Spinal cord (tissue), 10 donors: Measurements from ENCODE around the gene KCNQ5. TPM values are rescaled to one million over a fixed set of nuclear protein-coding genes. Genes with fewer than 3 reads are reported as not detected.
A peak's percentile ranks its signal among the peaks of the same experiment; 100 is the strongest.

Experiments used
- DNase-seq, 6 donors: peaks; one replicate each; pipeline versions ENCODE4 v3.0.0 to v3.0.0-alpha.2; 2013 to 2015; ENCODE audit warnings: low spot score in 6 of 6, low read depth in 4 of 6
- H3K27ac ChIP-seq: one replicate; pipeline ENCODE4 v1.5.1; 2013; ENCODE audit warnings: low read depth, low read length, control low read depth
- H3K27me3 ChIP-seq: one replicate; pipeline ENCODE4 v1.6.1; 2013; ENCODE audit warnings: low read length; ENCODE audit not compliant: control insufficient read depth, insufficient read depth
- H3K36me3 ChIP-seq: one replicate; pipeline ENCODE4 v1.6.1; 2013; ENCODE audit warnings: low read length; ENCODE audit not compliant: control insufficient read depth, insufficient read depth
- H3K4me1 ChIP-seq: one replicate; pipeline ENCODE4 v1.6.1; 2013; ENCODE audit warnings: low read length; ENCODE audit not compliant: control insufficient read depth, insufficient read depth
- H3K4me3 ChIP-seq: one replicate; pipeline ENCODE4 v1.5.1; 2013; ENCODE audit warnings: low read depth, low read length, control low read depth
- H3K9me3 ChIP-seq: one replicate; pipeline ENCODE4 v1.6.1; 2013; ENCODE audit warnings: low read length; ENCODE audit not compliant: control insufficient read depth, insufficient read depth
- WGBS: methylation state at CpG from one replicate; pipeline ENCODE4 v1.1.5; 2013; ENCODE audit warnings: missing lambda C conversion rate; ENCODE audit not compliant: insufficient coverage; 5-methylcytosine and 5-hydroxymethylcytosine counted together
- polyA plus RNA-seq, 2 donors: library from polyadenylated mRNA; unstranded; fragments of 120-200 nt; gene quantifications; one replicate each; pipeline ENCODE4 v1.2.1, GENCODE V29; 2013; ENCODE audit not compliant: insufficient read length in 2 of 2
- total RNA-seq, 2 donors: library from RNA; depleted of rRNA in 1 of 2; stranded (reverse); fragments of 120-200 nt in 1 of 2; fragments of >200 nt in 1 of 2; gene quantifications; one replicate each; pipeline versions ENCODE4 v1.2.3 to v1.2.4, GENCODE V29; 2013 to 2014
- donor health status: healthy.

KCNQ5 gene
- total and polyA plus RNA-seq, 4 donors = 2.4 to 9.2 (median 6.5) TPM

- no peaks in the 10 kb centered on the region for H3K36me3 ChIP-seq
- peaks cover 2% of the 10 kb centered on the region for H3K4me1 ChIP-seq
- no peak overlapping the region for H3K27ac ChIP-seq
- no peak overlapping the region for H3K4me3 ChIP-seq
- H3K9me3 ChIP-seq = no peaks in the 10 kb centered on the region
- H3K27me3 ChIP-seq = no peaks in the 10 kb centered on the region
- no peak for DNase-seq
These were observed 408.4 kb downstream of the KCNQ5 start for GRCh38 chr6:73030257-73030656.

- no peaks in the 10 kb centered on the region for H3K36me3 ChIP-seq
- no peak overlapping the region for H3K27ac ChIP-seq
- no peaks in the 10 kb centered on the region for H3K9me3 ChIP-seq
- H3K27me3 ChIP-seq = no peaks in the 10 kb centered on the region
- H3K4me1 ChIP-seq = peaks cover 2% of the 10 kb centered on the region
- H3K4me3 ChIP-seq = no peak overlapping the region
- WGBS = 90% methylated on average over 3 of the region's 9 CpGs
- no peak for DNase-seq
These were observed 409.2 kb downstream of the KCNQ5 start for GRCh38 chr6:73030791-73031782.

GRCh38 chr6:73032586-73032985 lies 410.7 kb downstream of the KCNQ5 start:
- DNase-seq = no peak
- H3K9me3 ChIP-seq = no peaks in the 10 kb centered on the region
- 100% methylated on average over 1 of the region's 2 CpGs for WGBS

GRCh38 chr6:73036689-73037088 lies 414.8 kb downstream of the KCNQ5 start:
- H3K4me1 ChIP-seq = no peaks in the 10 kb centered on the region
- H3K9me3 ChIP-seq = peaks cover 2% of the 10 kb centered on the region
- no peaks in the 10 kb centered on the region for H3K36me3 ChIP-seq
- WGBS = no CpG with 5 or more reads among the region's 4 CpGs
- no peak overlapping the region for H3K4me3 ChIP-seq
- H3K27ac ChIP-seq = no peak overlapping the region
- H3K27me3 ChIP-seq = no peaks in the 10 kb centered on the region
- no peak for DNase-seq

More at GRCh38 chr6:73032586-73032985, 410.7 kb downstream of the KCNQ5 start:
- no peaks in the 10 kb centered on the region for H3K27me3 ChIP-seq
- H3K4me3 ChIP-seq = no peak overlapping the region
- H3K27ac ChIP-seq = no peak overlapping the region
- H3K36me3 ChIP-seq = no peaks in the 10 kb centered on the region
- H3K4me1 ChIP-seq = peaks cover 2% of the 10 kb centered on the region

GRCh38 chr6:73041051-73041450 lies 419.2 kb downstream of the KCNQ5 start:
- Histone ChIP-seq H3K27ac (no peak overlapping the region), H3K9me3 (peaks cover 2% of the 10 kb centered on the region), H3K4me3 (no peak overlapping the region), H3K4me1 (no peaks in the 10 kb centered on the region), H3K27me3 (no peaks in the 10 kb centered on the region), H3K36me3 (no peaks in the 10 kb centered on the region)
- DNase-seq = peak in 2 of 6 donors; percentile 29 to 42
- 33% methylated on average over 2 of the region's 3 CpGs for WGBS

- Histone ChIP-seq H3K9me3 (peaks cover 2% of the 10 kb centered on the region), H3K4me3 (no peak overlapping the region), H3K4me1 (no peaks in the 10 kb centered on the region), H3K36me3 (no peaks in the 10 kb centered on the region), H3K27ac (no peak overlapping the region), H3K27me3 (no peaks in the 10 kb centered on the region)
- no CpG with 5 or more reads among the region's 1 CpG for WGBS
- no peak for DNase-seq
These were observed 421.0 kb downstream of the KCNQ5 start for GRCh38 chr6:73042892-73043291.

GRCh38 chr6:73043446-73043845 lies 421.6 kb downstream of the KCNQ5 start:
- Histone ChIP-seq H3K36me3 (no peaks in the 10 kb centered on the region), H3K27me3 (no peaks in the 10 kb centered on the region), H3K4me1 (no peaks in the 10 kb centered on the region), H3K9me3 (peaks cover 2% of the 10 kb centered on the region), H3K27ac (no peak overlapping the region), H3K4me3 (no peak overlapping the region)
- no peak for DNase-seq
- 78% methylated on average over 1 of the region's 1 CpG for WGBS

- Histone ChIP-seq H3K27me3 (no peaks in the 10 kb centered on the region), H3K4me3 (no peak overlapping the region), H3K4me1 (no peaks in the 10 kb centered on the region), H3K27ac (no peak overlapping the region), H3K9me3 (no peaks in the 10 kb centered on the region), H3K36me3 (no peaks in the 10 kb centered on the region)
- 40% methylated on average over 1 of the region's 2 CpGs for WGBS
- DNase-seq = peak in 2 of 6 donors; percentile 8 to 40
These were observed 423.7 kb downstream of the KCNQ5 start for GRCh38 chr6:73045609-73046008.

GRCh38 chr6:73047801-73048200 lies 425.9 kb downstream of the KCNQ5 start:
- no peaks in the 10 kb centered on the region for H3K9me3 ChIP-seq
- peaks cover 3% of the 10 kb centered on the region for H3K4me1 ChIP-seq
- H3K27ac ChIP-seq = no peak overlapping the region
- no peak overlapping the region for H3K4me3 ChIP-seq
- H3K36me3 ChIP-seq = no peaks in the 10 kb centered on the region
- WGBS = no CpG with 5 or more reads among the region's 2 CpGs
- no peaks in the 10 kb centered on the region for H3K27me3 ChIP-seq
- no peak for DNase-seq
